ENCODE measurements around the gene CX3CL1.

DNA sequence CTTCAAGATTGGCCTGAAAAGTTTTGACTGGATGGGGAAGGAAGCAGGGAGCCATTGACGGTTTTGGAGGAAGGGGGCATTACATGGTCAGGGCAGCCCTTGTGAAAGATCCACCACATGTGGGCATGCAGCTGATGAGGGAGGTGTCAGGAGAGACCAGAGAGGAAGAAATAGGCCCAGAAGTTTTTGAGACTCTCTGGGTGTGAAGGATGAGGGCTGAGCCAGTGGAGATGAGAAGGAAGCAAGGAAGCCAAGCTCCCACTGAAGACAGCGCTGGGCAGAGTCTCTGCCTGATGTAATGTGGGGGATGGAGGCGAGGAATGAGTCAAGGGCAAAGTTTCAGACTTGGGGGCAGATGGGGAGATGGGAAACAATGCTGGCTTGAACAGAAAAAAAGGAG lies 32.8 kb downstream of the CX3CL1 start:
- TF ChIP-seq, protein P1, sequence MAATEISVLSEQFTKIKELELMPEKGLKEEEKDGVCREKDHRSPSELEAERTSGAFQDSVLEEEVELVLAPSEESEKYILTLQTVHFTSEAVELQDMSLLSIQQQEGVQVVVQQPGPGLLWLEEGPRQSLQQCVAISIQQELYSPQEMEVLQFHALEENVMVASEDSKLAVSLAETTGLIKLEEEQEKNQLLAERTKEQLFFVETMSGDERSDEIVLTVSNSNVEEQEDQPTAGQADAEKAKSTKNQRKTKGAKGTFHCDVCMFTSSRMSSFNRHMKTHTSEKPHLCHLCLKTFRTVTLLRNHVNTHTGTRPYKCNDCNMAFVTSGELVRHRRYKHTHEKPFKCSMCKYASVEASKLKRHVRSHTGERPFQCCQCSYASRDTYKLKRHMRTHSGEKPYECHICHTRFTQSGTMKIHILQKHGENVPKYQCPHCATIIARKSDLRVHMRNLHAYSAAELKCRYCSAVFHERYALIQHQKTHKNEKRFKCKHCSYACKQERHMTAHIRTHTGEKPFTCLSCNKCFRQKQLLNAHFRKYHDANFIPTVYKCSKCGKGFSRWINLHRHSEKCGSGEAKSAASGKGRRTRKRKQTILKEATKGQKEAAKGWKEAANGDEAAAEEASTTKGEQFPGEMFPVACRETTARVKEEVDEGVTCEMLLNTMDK (IDR thresholded peaks at IDR 0.05; ENCODE audit: borderline replicate concordance, insufficient read depth, low read depth, low read length, poor library complexity, severe bottlenecking) = no peak
- TF ChIP-seq, protein P2, sequence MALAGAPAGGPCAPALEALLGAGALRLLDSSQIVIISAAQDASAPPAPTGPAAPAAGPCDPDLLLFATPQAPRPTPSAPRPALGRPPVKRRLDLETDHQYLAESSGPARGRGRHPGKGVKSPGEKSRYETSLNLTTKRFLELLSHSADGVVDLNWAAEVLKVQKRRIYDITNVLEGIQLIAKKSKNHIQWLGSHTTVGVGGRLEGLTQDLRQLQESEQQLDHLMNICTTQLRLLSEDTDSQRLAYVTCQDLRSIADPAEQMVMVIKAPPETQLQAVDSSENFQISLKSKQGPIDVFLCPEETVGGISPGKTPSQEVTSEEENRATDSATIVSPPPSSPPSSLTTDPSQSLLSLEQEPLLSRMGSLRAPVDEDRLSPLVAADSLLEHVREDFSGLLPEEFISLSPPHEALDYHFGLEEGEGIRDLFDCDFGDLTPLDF (CRISPR knock-in tag; IDR thresholded peaks at IDR 0.05) = no peak
- TF ChIP-seq, protein P3, sequence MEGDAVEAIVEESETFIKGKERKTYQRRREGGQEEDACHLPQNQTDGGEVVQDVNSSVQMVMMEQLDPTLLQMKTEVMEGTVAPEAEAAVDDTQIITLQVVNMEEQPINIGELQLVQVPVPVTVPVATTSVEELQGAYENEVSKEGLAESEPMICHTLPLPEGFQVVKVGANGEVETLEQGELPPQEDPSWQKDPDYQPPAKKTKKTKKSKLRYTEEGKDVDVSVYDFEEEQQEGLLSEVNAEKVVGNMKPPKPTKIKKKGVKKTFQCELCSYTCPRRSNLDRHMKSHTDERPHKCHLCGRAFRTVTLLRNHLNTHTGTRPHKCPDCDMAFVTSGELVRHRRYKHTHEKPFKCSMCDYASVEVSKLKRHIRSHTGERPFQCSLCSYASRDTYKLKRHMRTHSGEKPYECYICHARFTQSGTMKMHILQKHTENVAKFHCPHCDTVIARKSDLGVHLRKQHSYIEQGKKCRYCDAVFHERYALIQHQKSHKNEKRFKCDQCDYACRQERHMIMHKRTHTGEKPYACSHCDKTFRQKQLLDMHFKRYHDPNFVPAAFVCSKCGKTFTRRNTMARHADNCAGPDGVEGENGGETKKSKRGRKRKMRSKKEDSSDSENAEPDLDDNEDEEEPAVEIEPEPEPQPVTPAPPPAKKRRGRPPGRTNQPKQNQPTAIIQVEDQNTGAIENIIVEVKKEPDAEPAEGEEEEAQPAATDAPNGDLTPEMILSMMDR (IDR thresholded peaks at IDR 0.05 in 2 of 3, conservative IDR thresholded peaks at IDR 0.05 in 1 of 3; ENCODE audit: insufficient read depth in 2 of 3, low read depth in 1 of 3, low read length in 3 of 3) = no peak
- TF ChIP-seq POLR2AphosphoS5 (IDR thresholded peaks at IDR 0.05; ENCODE audit: control insufficient read depth, insufficient read depth, low read depth, low read length) (no peak), JUND (IDR thresholded peaks at IDR 0.05; ENCODE audit: borderline replicate concordance, low read depth, low read length) (no peak), JUND (tag; IDR thresholded peaks at IDR 0.05; ENCODE audit: borderline replicate concordance, low read depth, low read length) (no peak), SP1 (CRISPR knock-in tag; IDR thresholded peaks at IDR 0.05) (no peak), FOXM1 (IDR thresholded peaks at IDR 0.05; ENCODE audit: low read depth) (no peak), FOXM1 (CRISPR knock-in tag; IDR thresholded peaks at IDR 0.05; ENCODE audit: low read depth) (no peak), NCOA2 (IDR thresholded peaks at IDR 0.05; ENCODE audit: partially characterized antibody in 2 of 2) (no peak), MCM3 (IDR thresholded peaks at IDR 0.05) (no peak), CBX1 (IDR thresholded peaks at IDR 0.05; ENCODE audit: low read depth) (no peak)
- TF ChIP-seq, protein P4, sequence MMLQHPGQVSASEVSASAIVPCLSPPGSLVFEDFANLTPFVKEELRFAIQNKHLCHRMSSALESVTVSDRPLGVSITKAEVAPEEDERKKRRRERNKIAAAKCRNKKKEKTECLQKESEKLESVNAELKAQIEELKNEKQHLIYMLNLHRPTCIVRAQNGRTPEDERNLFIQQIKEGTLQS (IDR thresholded peaks at IDR 0.05) = no peak
- TF ChIP-seq, protein P4 (CRISPR knock-in tag; conservative IDR thresholded peaks at IDR 0.05) = no peak
- TF ChIP-seq, protein P5, sequence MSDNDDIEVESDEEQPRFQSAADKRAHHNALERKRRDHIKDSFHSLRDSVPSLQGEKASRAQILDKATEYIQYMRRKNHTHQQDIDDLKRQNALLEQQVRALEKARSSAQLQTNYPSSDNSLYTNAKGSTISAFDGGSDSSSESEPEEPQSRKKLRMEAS (CRISPR knock-in tag; IDR thresholded peaks at IDR 0.05) = no peak

All from K562 (cell line).